Uterus (tissue), 4 donors: Measurements from ENCODE around the gene SYTL5. TPM values are rescaled to one million over a fixed set of nuclear protein-coding genes. Genes with fewer than 3 reads are reported as not detected.
"Not testable (repeated sequence)": the region's sequence is repeated elsewhere in the genome, so short reads cannot be mapped to it uniquely, and the experiment has no call there.

Experiments used
- DNase-seq, 2 donors: peaks; one replicate each; pipeline ENCODE4 v3.0.0-alpha.2; 2019 to 2020
- H3K27ac ChIP-seq, 2 donors: fragments of 200-600 bp; sonication (generic); 1 replicate in 1 of 2; 2 replicates in 1 of 2; pipeline ENCODE4 v1.5.1; 2016 to 2018
- H3K27me3 ChIP-seq, 2 donors: fragments of 200-600 bp; sonication (generic); one replicate each; pipeline ENCODE4 v1.5.1; 2018 to 2019; ENCODE audit warnings: control low read depth in 1 of 2
- H3K36me3 ChIP-seq, 2 donors: fragments of 200-600 bp; sonication (generic); one replicate each; pipeline ENCODE4 v1.5.1; 2019; ENCODE audit warnings: control low read depth in 1 of 2
- H3K4me1 ChIP-seq, 2 donors: fragments of 200-600 bp; sonication (generic); one replicate each; pipeline ENCODE4 v1.5.1; 2018 to 2019; ENCODE audit warnings: control low read depth in 1 of 2
- H3K4me3 ChIP-seq, 2 donors: fragments of 200-600 bp; sonication (generic); 1 replicate in 1 of 2; 2 replicates in 1 of 2; pipeline ENCODE4 v1.5.1; 2018 to 2019; ENCODE audit warnings: mild to moderate bottlenecking in 1 of 2
- H3K9me3 ChIP-seq, 2 donors: fragments of 200-600 bp; sonication (generic); one replicate each; pipeline ENCODE4 v1.5.1; 2019; ENCODE audit warnings: control low read depth in 1 of 2
- CTCF ChIP-seq, 4 experiments: fragments of 200-600 bp in 2 of 4; fragments of 450-650 bp in 2 of 4; sonication (generic) in 2 of 4; IDR thresholded peaks; one replicate each; pipeline ENCODE4 v1.5.1; 2016 to 2019; ENCODE audit warnings: antibody characterized with exemption in 4 of 4, mild to moderate bottlenecking in 2 of 4, moderate library complexity in 1 of 4
- POLR2A ChIP-seq, 2 donors: fragments of 450-650 bp; IDR thresholded peaks; one replicate each; pipeline ENCODE4 v1.6.1; 2016; ENCODE audit warnings: antibody characterized with exemption in 2 of 2, mild to moderate bottlenecking in 1 of 2, moderate library complexity in 1 of 2
- intact Hi-C: fragments of 100-400 bp; cut with DNase I; formaldehyde crosslinking; loops from one replicate; pipeline ENCODE4 v1.15.1; 2023; ENCODE audit warnings: low total_unique reads
- total RNA-seq, 4 donors: library from RNA; depleted of rRNA in 3 of 4; stranded (reverse); fragments of >200 nt in 3 of 4; gene quantifications; one replicate each; pipeline versions ENCODE4 v1.1.0 to v1.2.4, GENCODE V29; 2014 to 2023
- donor health status: DM: yes; HTN: yes; CAD: no.

Gene SYTL5
- total RNA-seq, 4 donors from 2014 or later: under 0.01 to 3.1 (median 1.6) TPM

GRCh38 chrX:37975421-37975820 lies 30.9 kb upstream of the SYTL5 start:
- TF ChIP-seq POLR2A (IDR thresholded peaks at IDR 0.05) (no peak), CTCF (IDR thresholded peaks at IDR 0.05) (no peak)
- intact Hi-C loops: no loop called here
- no peak for DNase-seq
- Histone ChIP-seq H3K27me3 (no peaks in the 10 kb centered on the region), H3K36me3 (no peaks in the 10 kb centered on the region), H3K4me3 (no peak overlapping the region), H3K9me3 (no peaks in the 10 kb centered on the region), H3K4me1 (no peaks in the 10 kb centered on the region), H3K27ac (no peak overlapping the region)

GRCh38 chrX:37976153-37976552 lies 30.2 kb upstream of the SYTL5 start:
- Histone ChIP-seq H3K4me3 (no peak overlapping the region), H3K4me1 (no peaks in the 10 kb centered on the region), H3K9me3 (no peaks in the 10 kb centered on the region), H3K36me3 (no peaks in the 10 kb centered on the region), H3K27ac (no peak overlapping the region), H3K27me3 (no peaks in the 10 kb centered on the region)
- TF ChIP-seq POLR2A (IDR thresholded peaks at IDR 0.05): no peak
- DNase-seq: no peak
- intact Hi-C loops: no loop called here

- intact Hi-C loops: no loop called here
Observed at GRCh38 chrX:37984880-37985279, 21.5 kb upstream of the SYTL5 start.

GRCh38 chrX:37986893-37987292 lies 19.5 kb upstream of the SYTL5 start:
- no peak for DNase-seq
- intact Hi-C loops: no loop called here

More at GRCh38 chrX:37984880-37985279, 21.5 kb upstream of the SYTL5 start:
- Histone ChIP-seq H3K4me1 (no peaks in the 10 kb centered on the region), H3K36me3 (no peaks in the 10 kb centered on the region), H3K27ac (no peak overlapping the region), H3K9me3 (no peaks in the 10 kb centered on the region), H3K4me3 (no peak overlapping the region), H3K27me3 (peaks cover 0 to 6% of the 10 kb centered on the region in 2 donors)
- TF ChIP-seq POLR2A (IDR thresholded peaks at IDR 0.05) (no peak), CTCF (IDR thresholded peaks at IDR 0.05) (no peak)
- no peak for DNase-seq

GRCh38 chrX:37989304-37989703 lies 17.0 kb upstream of the SYTL5 start:
- Histone ChIP-seq H3K36me3 (no peaks in the 10 kb centered on the region), H3K27me3 (no peaks in the 10 kb centered on the region), H3K27ac (no peak overlapping the region), H3K4me1 (no peaks in the 10 kb centered on the region), H3K9me3 (no peaks in the 10 kb centered on the region), H3K4me3 (no peak overlapping the region)
- intact Hi-C loops: no loop called here
- TF ChIP-seq POLR2A (IDR thresholded peaks at IDR 0.05) (no peak), CTCF (IDR thresholded peaks at IDR 0.05) (no peak)
- no peak for DNase-seq

More at GRCh38 chrX:37986893-37987292, 19.5 kb upstream of the SYTL5 start:
- no peak overlapping the region for H3K27ac ChIP-seq
- no peaks in the 10 kb centered on the region for H3K36me3 ChIP-seq
- no peaks in the 10 kb centered on the region for H3K4me1 ChIP-seq
- peaks cover 0 to 6% of the 10 kb centered on the region in 2 donors for H3K27me3 ChIP-seq
- TF ChIP-seq POLR2A (IDR thresholded peaks at IDR 0.05) (no peak), CTCF (IDR thresholded peaks at IDR 0.05) (no peak)
- H3K4me3 ChIP-seq: no peak overlapping the region
- H3K9me3 ChIP-seq: no peaks in the 10 kb centered on the region

- H3K4me1 ChIP-seq, DNase-seq, intact Hi-C loops, H3K4me3 ChIP-seq, H3K27ac ChIP-seq, H3K9me3 ChIP-seq, H3K36me3 ChIP-seq, H3K27me3 ChIP-seq: not testable (repeated sequence)
Observed at GRCh38 chrX:37991303-37991702, 15.1 kb upstream of the SYTL5 start.
